HEK293 (cell line): ENCODE results near the gene TRAPPC3L.

ENCODE experiments used
- CTCF ChIA-PET: fragments of 350-600 bp; formaldehyde crosslinking; extraction: SDS; loops from one replicate; lab custom pipeline; 2021; ENCODE audit warnings: antibody characterized with exemption; lab: Yijun Ruan, JAX
- POLR2A ChIA-PET: fragments of 300-600 bp; formaldehyde crosslinking; extraction: SDS; loops from one replicate; lab custom pipeline; 2020; ENCODE audit warnings: antibody characterized with exemption, inconsistent platforms; lab: Yijun Ruan, JAX
- H3K27ac ChIP-seq: fragments of 200-500 bp; sonication (Bioruptor generic); 2 replicates; pipeline ENCODE4 v1.5.1; 2014; ENCODE audit warnings: low read depth, low read length, control low read depth, inconsistent platforms; ENCODE audit errors: extremely low read depth
- H3K36me3 ChIP-seq, 2 experiments: fragments of 200-500 bp in 1 of 2; sonication (Bioruptor generic) in 1 of 2; 1 replicate in 1 of 2; 2 replicates in 1 of 2; pipeline ENCODE4 v1.5.1; 2014 to 2017; ENCODE audit warnings: inconsistent platforms in 2 of 2, low read length in 2 of 2; ENCODE audit not compliant: control insufficient read depth in 2 of 2, insufficient read depth in 1 of 2
- H3K4me1 ChIP-seq: fragments of 200-500 bp; sonication (Bioruptor generic); 2 replicates; pipeline ENCODE4 v1.5.1; 2014; ENCODE audit warnings: mild to moderate bottlenecking, low read length, inconsistent platforms; ENCODE audit not compliant: control insufficient read depth, insufficient read depth
- H3K4me3 ChIP-seq: 2 replicates; pipeline ENCODE4 v1.5.1; 2011; ENCODE audit warnings: low read depth, mild to moderate bottlenecking, control low read depth, low read length, moderate library complexity
- H3K9me3 ChIP-seq: fragments of 200-500 bp; sonication (Bioruptor generic); 2 replicates; pipeline ENCODE4 v1.5.1; 2014; ENCODE audit warnings: low read depth, low read length, inconsistent platforms; ENCODE audit not compliant: control insufficient read depth, insufficient read depth
- CTCF ChIP-seq: fragments of 450-650 bp; formaldehyde crosslinking; IDR thresholded peaks from 2 replicates; pipeline ENCODE4 v1.5.1; 2016; ENCODE audit warnings: missing biosample characterization, missing genetic modification characterization
- GFI1B ChIP-seq: fragments of 450-650 bp; formaldehyde crosslinking; IDR thresholded peaks from 2 replicates; pipeline ENCODE4 v1.5.1; 2016; ENCODE audit warnings: missing biosample characterization, missing genetic modification characterization
- MYNN ChIP-seq: fragments of 450-650 bp; formaldehyde crosslinking; IDR thresholded peaks from 2 replicates; pipeline ENCODE4 v1.5.1; 2016; ENCODE audit warnings: missing biosample characterization, missing genetic modification characterization, borderline replicate concordance
- SCRT2 ChIP-seq: fragments of 450-650 bp; formaldehyde crosslinking; IDR thresholded peaks from 2 replicates; pipeline ENCODE4 v1.5.1; 2016; ENCODE audit warnings: missing biosample characterization, missing genetic modification characterization
- ZBTB17 ChIP-seq: fragments of 450-650 bp; formaldehyde crosslinking; IDR thresholded peaks from 2 replicates; pipeline ENCODE4 v1.5.1; 2016; ENCODE audit warnings: missing biosample characterization, missing genetic modification characterization
- ZBTB8A ChIP-seq: fragments of 450-650 bp; formaldehyde crosslinking; IDR thresholded peaks from 2 replicates; pipeline ENCODE4 v1.5.1; 2016; ENCODE audit warnings: missing biosample characterization, missing genetic modification characterization
- ZFP3 ChIP-seq: fragments of 450-650 bp; formaldehyde crosslinking; IDR thresholded peaks from 2 replicates; pipeline ENCODE4 v1.5.1; 2016; ENCODE audit warnings: low read depth, missing biosample characterization, missing genetic modification characterization
- ZFP69B ChIP-seq: fragments of 450-650 bp; formaldehyde crosslinking; IDR thresholded peaks from 2 replicates; pipeline ENCODE4 v1.5.1; 2016; ENCODE audit warnings: missing biosample characterization, missing genetic modification characterization
- ZIC2 ChIP-seq: fragments of 450-650 bp; formaldehyde crosslinking; IDR thresholded peaks from 2 replicates; pipeline ENCODE4 v1.5.1; 2016; ENCODE audit warnings: missing biosample characterization, missing genetic modification characterization
- ZNF133 ChIP-seq: fragments of 450-650 bp; formaldehyde crosslinking; IDR thresholded peaks from 2 replicates; pipeline ENCODE4 v1.5.1; 2016; ENCODE audit warnings: missing biosample characterization, missing genetic modification characterization
- ZNF169 ChIP-seq: fragments of 450-650 bp; formaldehyde crosslinking; IDR thresholded peaks from 2 replicates; pipeline ENCODE4 v1.5.1; 2016; ENCODE audit warnings: missing biosample characterization, missing genetic modification characterization
- ZNF174 ChIP-seq: fragments of 450-650 bp; formaldehyde crosslinking; IDR thresholded peaks from 2 replicates; pipeline ENCODE4 v1.5.0; 2017; ENCODE audit warnings: missing biosample characterization, mild to moderate bottlenecking, missing genetic modification characterization
- ZNF223 ChIP-seq: fragments of 450-650 bp; formaldehyde crosslinking; IDR thresholded peaks from 2 replicates; pipeline ENCODE4 v1.5.1; 2016; ENCODE audit warnings: missing biosample characterization, missing genetic modification characterization
- ZNF335 ChIP-seq: fragments of 450-650 bp; formaldehyde crosslinking; conservative IDR thresholded peaks from 2 replicates; pipeline ENCODE4 v1.5.1; 2016; ENCODE audit warnings: missing biosample characterization, missing genetic modification characterization
- ZNF561 ChIP-seq: fragments of 450-650 bp; IDR thresholded peaks from 2 replicates; pipeline ENCODE4 v1.5.1; 2018; ENCODE audit warnings: missing biosample characterization, missing genetic modification characterization, borderline replicate concordance
- ZNF580 ChIP-seq: fragments of 450-650 bp; formaldehyde crosslinking; IDR thresholded peaks from 2 replicates; pipeline ENCODE4 v1.5.1; 2016; ENCODE audit warnings: missing biosample characterization, missing genetic modification characterization
- ZNF623 ChIP-seq: fragments of 450-650 bp; formaldehyde crosslinking; IDR thresholded peaks from 2 replicates; pipeline ENCODE4 v1.5.1; 2016; ENCODE audit warnings: missing biosample characterization, missing genetic modification characterization
- ZNF654 ChIP-seq: fragments of 450-650 bp; formaldehyde crosslinking; IDR thresholded peaks from 2 replicates; pipeline ENCODE4 v1.5.1; 2016; ENCODE audit warnings: low read depth, missing biosample characterization, missing genetic modification characterization
- ZSCAN30 ChIP-seq: fragments of 450-650 bp; IDR thresholded peaks from 2 replicates; pipeline ENCODE4 v1.5.1; 2018; ENCODE audit warnings: missing biosample characterization, mild to moderate bottlenecking, missing genetic modification characterization, moderate library complexity
- TF ChIP-seq, protein P1 (sequence below): fragments of 450-650 bp; formaldehyde crosslinking; IDR thresholded peaks from 2 replicates; pipeline ENCODE4 v1.5.1; 2016; ENCODE audit warnings: missing biosample characterization, missing genetic modification characterization
- TF ChIP-seq, protein P2 (sequence below): fragments of 450-650 bp; formaldehyde crosslinking; IDR thresholded peaks from 2 replicates; pipeline ENCODE4 v1.5.1; 2016; ENCODE audit warnings: missing biosample characterization, missing genetic modification characterization

TRAPPC3L gene

GRCh38 chr6:116533233-116533957 lies 12.1 kb downstream of the TRAPPC3L start:
- POLR2A ChIA-PET = interaction anchor here (1.1 kb wide), 1 partner anchor 255 kb away, joined by 4 read pairs; no protein-coding TSS in a partner anchor
- Histone ChIP-seq H3K4me1 (peaks cover 24% of the 10 kb centered on the region), H3K9me3 (no peaks in the 10 kb centered on the region), H3K36me3 (no peaks in the 10 kb centered on the region), H3K27ac (no peak overlapping the region), H3K4me3 (no peak overlapping the region)
- CTCF ChIA-PET = interaction anchor here (0.6 to 4.5 kb wide), 34 partner anchors 9 to 1400 kb away, joined by 3 to 108 read pairs (median 4); partner anchors contain the start of genes CALHM4, CALHM5, DSE and TSPYL1
- TF ChIP-seq ZNF174 (tag by site-specific recombination) (no peak), ZNF223 (no peak), SCRT2 (no peak), ZBTB8A (tag by site-specific recombination) (peak; percentile 78), ZFP69B (tag by site-specific recombination) (peak; percentile 67; the same call in 1 of the 2 replicates), ZNF335 (tag by site-specific recombination) (peak; percentile 62), ZBTB17 (tag by site-specific recombination) (peak; percentile 58; the same call in 1 of the 2 replicates), CTCF (peak; percentile 78), ZNF169 (no peak), ZNF654 (tag by site-specific recombination) (peak; percentile 26), ZSCAN30 (tag by site-specific recombination) (no peak), ZNF623 (tag by site-specific recombination) (no peak), ZNF561 (tag by site-specific recombination) (0 out of 2 replicates have a peak, but pooled peaks have one; percentile 24), ZNF133 (tag by site-specific recombination) (no peak), ZIC2 (tag by site-specific recombination) (0 out of 2 replicates have a peak, but pooled peaks have one; percentile 21)
- TF ChIP-seq, protein P1, sequence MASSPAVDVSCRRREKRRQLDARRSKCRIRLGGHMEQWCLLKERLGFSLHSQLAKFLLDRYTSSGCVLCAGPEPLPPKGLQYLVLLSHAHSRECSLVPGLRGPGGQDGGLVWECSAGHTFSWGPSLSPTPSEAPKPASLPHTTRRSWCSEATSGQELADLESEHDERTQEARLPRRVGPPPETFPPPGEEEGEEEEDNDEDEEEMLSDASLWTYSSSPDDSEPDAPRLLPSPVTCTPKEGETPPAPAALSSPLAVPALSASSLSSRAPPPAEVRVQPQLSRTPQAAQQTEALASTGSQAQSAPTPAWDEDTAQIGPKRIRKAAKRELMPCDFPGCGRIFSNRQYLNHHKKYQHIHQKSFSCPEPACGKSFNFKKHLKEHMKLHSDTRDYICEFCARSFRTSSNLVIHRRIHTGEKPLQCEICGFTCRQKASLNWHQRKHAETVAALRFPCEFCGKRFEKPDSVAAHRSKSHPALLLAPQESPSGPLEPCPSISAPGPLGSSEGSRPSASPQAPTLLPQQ (tag by site-specific recombination) = peak; percentile 58; the same call in 1 of the 2 replicates

DNA sequence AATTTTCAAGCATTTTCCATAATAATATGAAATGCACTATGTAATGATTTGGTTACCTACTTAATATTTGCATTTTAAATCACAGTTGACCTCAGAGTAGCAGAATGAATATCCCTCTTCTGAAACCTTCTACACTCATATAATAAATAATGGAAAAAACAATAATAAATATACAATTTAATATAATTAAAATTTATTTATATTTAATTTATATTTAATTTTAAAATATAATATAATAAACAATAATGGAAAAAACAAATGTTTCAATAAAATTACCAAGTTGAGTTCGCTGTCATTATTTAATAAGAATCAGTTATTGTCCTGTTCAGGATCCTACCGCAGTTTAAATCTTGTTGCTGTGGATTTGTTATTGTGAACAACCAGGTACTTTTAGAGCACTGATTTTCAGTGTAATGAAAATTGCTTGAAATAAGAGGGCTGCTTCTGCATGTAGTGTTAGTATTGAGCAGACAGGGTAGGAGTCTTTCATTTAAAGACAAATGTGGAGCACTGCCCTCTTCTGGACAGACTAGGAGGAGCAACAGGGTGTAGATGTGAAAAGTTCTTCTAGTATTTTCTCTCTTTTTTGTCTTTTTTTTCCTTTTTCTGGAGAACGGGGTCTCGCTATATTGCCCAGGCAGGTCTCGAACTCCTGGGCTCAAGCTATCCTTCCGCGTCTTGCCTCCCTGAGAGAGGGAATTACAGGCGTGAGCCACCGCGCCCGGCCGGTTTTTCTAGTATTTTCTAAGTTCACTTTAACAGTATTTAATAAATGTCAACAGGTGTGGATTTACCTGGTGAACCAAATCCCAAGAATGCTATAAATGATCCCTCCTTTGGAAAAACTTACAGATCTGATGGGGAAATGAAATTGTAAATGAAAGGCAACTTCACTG lies 13.6 kb downstream of the TRAPPC3L start:
- Histone ChIP-seq H3K27ac (no peak overlapping the region), H3K4me3 (no peak overlapping the region), H3K9me3 (no peaks in the 10 kb centered on the region), H3K36me3 (no peaks in the 10 kb centered on the region), H3K4me1 (peaks cover 28% of the 10 kb centered on the region)
- TF ChIP-seq GFI1B (tag by site-specific recombination) (peak; percentile 7; the same call in 1 of the 2 replicates), SCRT2 (peak; percentile 90), ZNF654 (tag by site-specific recombination) (peak; percentile 63), CTCF (0 out of 2 replicates have a peak, but pooled peaks have one; percentile 36), ZFP3 (tag by site-specific recombination) (0 out of 2 replicates have a peak, but pooled peaks have one; percentile 21), ZNF580 (tag by site-specific recombination) (peak; percentile 59; the same call in 1 of the 2 replicates), MYNN (no peak), ZSCAN30 (tag by site-specific recombination) (no peak)
- TF ChIP-seq, protein P2, sequence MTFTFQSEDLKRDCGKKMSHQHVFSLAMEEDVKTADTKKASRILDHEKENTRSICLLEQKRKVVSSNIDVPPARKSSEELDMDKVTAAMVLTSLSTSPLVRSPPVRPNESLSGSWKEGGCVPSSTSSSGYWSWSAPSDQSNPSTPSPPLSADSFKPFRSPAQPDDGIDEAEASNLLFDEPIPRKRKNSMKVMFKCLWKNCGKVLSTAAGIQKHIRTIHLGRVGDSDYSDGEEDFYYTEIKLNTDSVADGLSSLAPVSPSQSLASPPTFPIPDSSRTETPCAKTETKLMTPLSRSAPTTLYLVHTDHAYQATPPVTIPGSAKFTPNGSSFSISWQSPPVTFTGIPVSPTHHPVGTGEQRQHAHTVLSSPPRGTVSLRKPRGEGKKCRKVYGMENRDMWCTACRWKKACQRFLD (tag by site-specific recombination) = no peak
- POLR2A ChIA-PET = no interaction called here
- CTCF ChIA-PET = interaction anchor here (0.6 to 4.5 kb wide), 33 partner anchors 9 to 315 kb away, joined by 3 to 108 read pairs (median 5); partner anchors contain the start of genes CALHM4, CALHM5 and TSPYL4
